Astrocyte (in vitro differentiated cells and primary cell): Measurements from ENCODE around the gene EIF1AD. TPM values are rescaled to one million over a fixed set of nuclear protein-coding genes. Genes with fewer than 3 reads are reported as not detected.
"Not testable (repeated sequence)": the region's sequence is repeated elsewhere in the genome, so short reads cannot be mapped to it uniquely, and the experiment has no call there.

Experiments used
- DNase-seq: peaks from one replicate; pipeline ENCODE4 v3.0.0-alpha.2; 2010; ENCODE audit warnings: low read depth
- FAIRE-seq: peaks from 2 replicates; lab custom pipeline; 2011; peaks lifted over from hg19 to GRCh38; lab: Jason Lieb, UNC
- H2AFZ ChIP-seq: 2 replicates; pipeline ENCODE4 v1.6.0; 2012; ENCODE audit warnings: low read depth, low read length, inconsistent platforms
- H3K27ac ChIP-seq: 2 replicates; pipeline ENCODE4 v1.5.1; 2011; ENCODE audit warnings: low read depth, low read length, inconsistent platforms
- H3K27me3 ChIP-seq: 2 replicates; pipeline ENCODE4 v1.6.0; 2011; ENCODE audit warnings: low read length, inconsistent platforms; ENCODE audit not compliant: insufficient read depth
- H3K36me3 ChIP-seq: 2 replicates; pipeline ENCODE4 v1.5.1; 2011; ENCODE audit warnings: low read length, inconsistent platforms; ENCODE audit not compliant: insufficient read depth
- H3K4me1 ChIP-seq: 2 replicates; pipeline ENCODE4 v1.5.1; 2011; ENCODE audit warnings: low read length, inconsistent platforms; ENCODE audit not compliant: insufficient read depth
- H3K4me2 ChIP-seq: 2 replicates; pipeline ENCODE4 v1.6.0; 2012; ENCODE audit warnings: low read length, inconsistent platforms
- H3K4me3 ChIP-seq: 2 replicates; pipeline ENCODE4 v1.5.1; 2011; ENCODE audit warnings: low read depth, mild to moderate bottlenecking, low read length, inconsistent platforms; ENCODE audit not compliant: insufficient read depth
- H3K79me2 ChIP-seq: 2 replicates; pipeline ENCODE4 v1.6.0; 2012; ENCODE audit warnings: mild to moderate bottlenecking, low read length, inconsistent platforms; ENCODE audit not compliant: insufficient read depth
- H3K9ac ChIP-seq: 2 replicates; pipeline ENCODE4 v1.6.0; 2012; ENCODE audit warnings: mild to moderate bottlenecking, low read length, inconsistent platforms
- H3K9me3 ChIP-seq: 2 replicates; pipeline ENCODE4 v1.5.1; 2012; ENCODE audit warnings: low read depth, mild to moderate bottlenecking, low read length, inconsistent platforms; ENCODE audit not compliant: insufficient read depth
- H4K20me1 ChIP-seq: 2 replicates; pipeline ENCODE4 v1.6.0; 2012; ENCODE audit warnings: low read length, inconsistent platforms; ENCODE audit not compliant: insufficient read depth
- H3K27ac Mint-ChIP-seq: one replicate; pipeline ENCODE4 v1.8.0; 2021; ENCODE audit warnings: mild to moderate bottlenecking, mixed read lengths; ENCODE audit not compliant: unreplicated experiment
- H3K27me3 Mint-ChIP-seq: one replicate; pipeline ENCODE4 v1.8.0; 2021; ENCODE audit warnings: low read depth, mixed read lengths; ENCODE audit not compliant: unreplicated experiment
- H3K36me3 Mint-ChIP-seq: one replicate; pipeline ENCODE4 v1.8.0; 2021; ENCODE audit warnings: low read depth, mixed read lengths; ENCODE audit not compliant: unreplicated experiment
- H3K4me1 Mint-ChIP-seq: one replicate; pipeline ENCODE4 v1.8.0; 2021; ENCODE audit warnings: low read depth, mixed read lengths; ENCODE audit not compliant: unreplicated experiment
- H3K4me3 Mint-ChIP-seq: one replicate; pipeline ENCODE4 v1.8.0; 2021; ENCODE audit warnings: mild to moderate bottlenecking, moderate library complexity, mixed read lengths; ENCODE audit not compliant: unreplicated experiment
- H3K9me3 Mint-ChIP-seq: one replicate; pipeline ENCODE4 v1.8.0; 2021; ENCODE audit warnings: mild to moderate bottlenecking, mixed read lengths; ENCODE audit not compliant: unreplicated experiment
- EZH2 ChIP-seq: IDR thresholded peaks from 2 replicates; pipeline ENCODE4 v1.6.1; 2012; ENCODE audit warnings: mild to moderate bottlenecking, low read length, inconsistent platforms; ENCODE audit not compliant: insufficient read depth
- total RNA-seq: library from RNA; stranded (reverse); gene quantifications from 2 replicates; pipeline ENCODE4 v1.2.1, GENCODE V29; 2021
- TF ChIP-seq, protein P1 (sequence below): IDR thresholded peaks from 2 replicates; pipeline ENCODE4 v1.5.1; 2011; ENCODE audit warnings: low read depth, mild to moderate bottlenecking, inconsistent platforms, low read length, moderate library complexity; ENCODE audit not compliant: insufficient read depth

EIF1AD gene
- total RNA-seq, 1 donor from 2014 or later: 42.7 TPM

DNA sequence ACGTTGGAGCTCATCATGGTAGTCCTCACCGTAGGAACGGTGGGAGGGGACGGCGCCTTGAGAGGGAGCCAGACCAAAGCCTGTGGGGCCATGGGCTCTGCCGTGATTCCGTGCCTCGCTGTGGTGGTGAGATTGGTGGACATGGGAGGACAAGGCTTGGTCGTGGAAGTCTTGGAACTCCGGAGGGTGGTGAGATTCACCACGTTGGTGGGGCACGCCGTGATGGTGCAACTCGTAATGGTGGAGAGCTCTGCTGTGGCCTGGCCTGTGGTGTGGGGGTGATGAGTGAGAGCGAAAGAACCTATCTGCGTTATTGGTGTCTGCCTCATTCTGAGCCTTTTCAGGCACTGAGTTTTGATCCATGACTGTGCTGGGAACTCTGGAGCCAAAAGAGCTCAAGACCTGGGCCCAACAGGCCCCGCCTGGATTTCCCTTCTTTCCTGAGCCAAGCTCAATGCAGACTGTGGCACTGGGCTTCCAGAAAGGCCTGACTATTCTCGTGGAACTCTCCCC is 24.1 kb upstream of the EIF1AD start, which contains the start of gene CATSPER1:
TSS of gene CATSPER1 (minus strand) at position 463 of the 513 bp plus-strand sequence. CDS start at position 363, 100 bp downstream.
- no peaks in the 10 kb centered on the region for H3K9me3 ChIP-seq
- no peak within 1 kb of the TSS for H3K4me2 ChIP-seq
- no peaks in the 10 kb centered on the region for H3K27me3 ChIP-seq
- FAIRE-seq (no peak), DNase-seq (no peak)
- Mint-ChIP-seq H3K4me3 (peak within 1 kb of the TSS; percentile 1), H3K9me3 (peaks cover 2% of the 10 kb centered on the region), H3K27ac (no peak within 1 kb of the TSS), H3K36me3 (no peaks in the 10 kb centered on the region), H3K4me1 (peaks cover 1% of the 10 kb centered on the region), H3K27me3 (peaks cover 22% of the 10 kb centered on the region)
- no peak within 1 kb of the TSS for H3K9ac ChIP-seq
- H3K36me3 ChIP-seq: no peaks in the 10 kb centered on the region
- no peaks in the 10 kb centered on the region for H3K79me2 ChIP-seq
- H4K20me1 ChIP-seq: no peaks in the 10 kb centered on the region
- H2AFZ ChIP-seq: no peak within 1 kb of the TSS
- no peak within 1 kb of the TSS for H3K27ac ChIP-seq
- H3K4me3 ChIP-seq: no peak within 1 kb of the TSS
- TF ChIP-seq, protein P1, sequence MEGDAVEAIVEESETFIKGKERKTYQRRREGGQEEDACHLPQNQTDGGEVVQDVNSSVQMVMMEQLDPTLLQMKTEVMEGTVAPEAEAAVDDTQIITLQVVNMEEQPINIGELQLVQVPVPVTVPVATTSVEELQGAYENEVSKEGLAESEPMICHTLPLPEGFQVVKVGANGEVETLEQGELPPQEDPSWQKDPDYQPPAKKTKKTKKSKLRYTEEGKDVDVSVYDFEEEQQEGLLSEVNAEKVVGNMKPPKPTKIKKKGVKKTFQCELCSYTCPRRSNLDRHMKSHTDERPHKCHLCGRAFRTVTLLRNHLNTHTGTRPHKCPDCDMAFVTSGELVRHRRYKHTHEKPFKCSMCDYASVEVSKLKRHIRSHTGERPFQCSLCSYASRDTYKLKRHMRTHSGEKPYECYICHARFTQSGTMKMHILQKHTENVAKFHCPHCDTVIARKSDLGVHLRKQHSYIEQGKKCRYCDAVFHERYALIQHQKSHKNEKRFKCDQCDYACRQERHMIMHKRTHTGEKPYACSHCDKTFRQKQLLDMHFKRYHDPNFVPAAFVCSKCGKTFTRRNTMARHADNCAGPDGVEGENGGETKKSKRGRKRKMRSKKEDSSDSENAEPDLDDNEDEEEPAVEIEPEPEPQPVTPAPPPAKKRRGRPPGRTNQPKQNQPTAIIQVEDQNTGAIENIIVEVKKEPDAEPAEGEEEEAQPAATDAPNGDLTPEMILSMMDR: no peak
- no peak for TF ChIP-seq EZH2
- peaks cover 7% of the 10 kb centered on the region for H3K4me1 ChIP-seq

DNA sequence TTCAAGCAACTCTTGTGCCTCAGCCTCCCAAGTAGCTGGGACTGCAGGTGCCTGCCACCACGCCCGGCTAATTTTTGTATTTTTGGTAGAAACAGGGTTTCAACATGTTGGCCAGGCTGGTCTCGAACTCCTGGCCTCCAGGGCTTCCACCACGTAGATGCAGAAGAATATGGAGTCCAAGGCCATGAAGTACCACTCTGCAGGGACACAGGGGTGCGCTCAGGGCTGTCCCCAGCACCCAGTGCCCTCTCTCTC is 21.2 kb upstream of the EIF1AD start:
- DNase-seq, H3K4me1 Mint-ChIP-seq, H3K79me2 ChIP-seq, H3K4me3 ChIP-seq, H3K36me3 Mint-ChIP-seq, H3K9ac ChIP-seq, H3K27ac Mint-ChIP-seq, H3K27me3 ChIP-seq, H4K20me1 ChIP-seq, H3K27ac ChIP-seq, H3K4me3 Mint-ChIP-seq, H3K9me3 Mint-ChIP-seq, H3K36me3 ChIP-seq, H2AFZ ChIP-seq, H3K9me3 ChIP-seq, H3K4me2 ChIP-seq, FAIRE-seq: not testable (repeated sequence)
- H3K4me1 ChIP-seq: peaks cover 13% of the 10 kb centered on the region
- peaks cover 18% of the 10 kb centered on the region for H3K27me3 Mint-ChIP-seq

DNA sequence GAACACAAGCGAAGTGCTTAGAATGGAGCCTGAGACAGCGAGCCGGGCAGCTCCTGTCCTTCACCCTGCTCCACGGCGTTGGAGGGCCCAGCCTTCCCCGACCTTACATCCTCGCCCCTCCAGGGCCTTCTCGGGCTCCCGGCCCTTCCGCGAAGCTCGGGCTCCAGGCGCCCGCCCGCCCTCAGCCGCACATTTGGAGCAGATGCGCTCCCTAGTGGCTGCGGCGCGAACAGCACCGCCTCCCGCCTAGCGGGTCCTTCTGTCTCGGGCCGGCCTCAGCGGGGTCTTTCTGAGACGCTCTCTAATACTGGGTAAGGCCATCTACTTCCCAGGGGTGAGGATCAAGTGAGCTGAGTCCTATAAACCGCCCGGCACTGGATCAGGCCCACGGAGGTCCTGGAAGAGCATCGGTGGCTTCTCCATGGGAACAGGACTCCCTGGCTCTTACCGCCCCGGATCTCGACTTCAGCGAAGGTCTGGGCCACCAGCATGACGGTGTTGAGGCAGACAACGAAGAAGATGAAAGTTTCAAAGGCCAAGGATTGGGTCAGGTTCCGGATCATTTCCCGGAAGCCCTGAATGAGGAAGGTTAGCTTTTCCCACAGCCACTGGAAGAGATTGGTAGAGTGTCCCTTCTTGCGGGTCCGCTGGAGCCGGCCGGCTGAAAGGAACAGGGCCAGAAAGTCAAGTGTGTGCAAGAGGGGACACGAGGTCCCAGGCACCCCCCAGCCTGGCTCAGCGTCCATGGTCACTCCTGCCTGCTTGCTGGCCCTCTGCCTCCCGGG is 20.6 kb upstream of the EIF1AD start:
- Mint-ChIP-seq H3K9me3 (peaks cover 2% of the 10 kb centered on the region), H3K4me1 (peaks cover 3% of the 10 kb centered on the region), H3K4me3 (peak overlapping the region; percentile 54), H3K27ac (no peak overlapping the region), H3K27me3 (peaks cover 13% of the 10 kb centered on the region), H3K36me3 (no peaks in the 10 kb centered on the region)
- H3K79me2 ChIP-seq: no peaks in the 10 kb centered on the region
- no peaks in the 10 kb centered on the region for H3K27me3 ChIP-seq
- no peak for TF ChIP-seq EZH2
- TF ChIP-seq, protein P1: peak; percentile 70
- DNase-seq: no peak
- H3K36me3 ChIP-seq: no peaks in the 10 kb centered on the region
- H4K20me1 ChIP-seq: no peaks in the 10 kb centered on the region
- no peaks in the 10 kb centered on the region for H3K9me3 ChIP-seq
- H3K4me3 ChIP-seq: no peak overlapping the region
- peak overlapping the region; percentile 82 for H2AFZ ChIP-seq
- no peak overlapping the region for H3K9ac ChIP-seq
- FAIRE-seq: no peak
- H3K4me1 ChIP-seq: peaks cover 13% of the 10 kb centered on the region
- no peak overlapping the region for H3K27ac ChIP-seq
- peak overlapping the region; percentile 51 for H3K4me2 ChIP-seq
